Prostate gland (tissue), 2 donors: ENCODE measurements around the gene ASB7.

Experiments used
- CTCF ChIP-seq, 4 experiments: fragments of 200-600 bp in 2 of 4; fragments of 450-650 bp in 2 of 4; sonication (generic) in 2 of 4; IDR thresholded peaks; 1 replicate in 3 of 4; 2 replicates in 1 of 4; pipeline ENCODE4 v1.5.1; 2016 to 2019; ENCODE audit warnings: antibody characterized with exemption in 4 of 4, mild to moderate bottlenecking in 2 of 4, moderate library complexity in 2 of 4
- POLR2A ChIP-seq: fragments of 450-650 bp; IDR thresholded peaks from one replicate; pipeline ENCODE4 v1.6.1; 2016; ENCODE audit warnings: antibody characterized with exemption, mild to moderate bottlenecking

GRCh38 chr15:100667405-100668347, 65.3 kb downstream of the ASB7 start:
- no peak for TF ChIP-seq CTCF (IDR thresholded peaks at IDR 0.05)
- no peak for TF ChIP-seq POLR2A
